ENCODE results near the gene TRMT11. TPM values are rescaled to one million over a fixed set of nuclear protein-coding genes. Genes with fewer than 3 reads are reported as not detected.

TRMT11 gene
- total RNA-seq, 1 donor from 2014 or later, result 19.7 TPM

DNA sequence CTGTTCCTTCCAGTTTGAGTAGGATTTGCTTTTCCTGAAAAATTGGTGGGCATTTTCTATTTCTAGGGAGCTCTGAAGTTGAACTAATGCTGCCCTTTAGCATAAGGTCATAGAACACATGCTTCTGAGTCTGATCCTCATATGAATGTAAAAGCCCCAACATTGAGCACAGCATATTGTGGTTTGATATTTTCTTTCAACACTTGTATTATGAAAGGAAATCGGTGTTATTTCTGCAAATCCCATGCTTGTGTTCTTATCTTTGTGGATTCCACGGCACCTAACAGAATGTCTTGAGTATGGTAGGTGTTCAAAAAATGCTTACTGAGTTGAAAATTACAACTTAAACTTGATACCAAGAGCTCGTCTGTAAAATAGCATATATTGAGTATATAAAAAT is 85.8 kb downstream of the TRMT11 start:
- TF ChIP-seq, protein P1, sequence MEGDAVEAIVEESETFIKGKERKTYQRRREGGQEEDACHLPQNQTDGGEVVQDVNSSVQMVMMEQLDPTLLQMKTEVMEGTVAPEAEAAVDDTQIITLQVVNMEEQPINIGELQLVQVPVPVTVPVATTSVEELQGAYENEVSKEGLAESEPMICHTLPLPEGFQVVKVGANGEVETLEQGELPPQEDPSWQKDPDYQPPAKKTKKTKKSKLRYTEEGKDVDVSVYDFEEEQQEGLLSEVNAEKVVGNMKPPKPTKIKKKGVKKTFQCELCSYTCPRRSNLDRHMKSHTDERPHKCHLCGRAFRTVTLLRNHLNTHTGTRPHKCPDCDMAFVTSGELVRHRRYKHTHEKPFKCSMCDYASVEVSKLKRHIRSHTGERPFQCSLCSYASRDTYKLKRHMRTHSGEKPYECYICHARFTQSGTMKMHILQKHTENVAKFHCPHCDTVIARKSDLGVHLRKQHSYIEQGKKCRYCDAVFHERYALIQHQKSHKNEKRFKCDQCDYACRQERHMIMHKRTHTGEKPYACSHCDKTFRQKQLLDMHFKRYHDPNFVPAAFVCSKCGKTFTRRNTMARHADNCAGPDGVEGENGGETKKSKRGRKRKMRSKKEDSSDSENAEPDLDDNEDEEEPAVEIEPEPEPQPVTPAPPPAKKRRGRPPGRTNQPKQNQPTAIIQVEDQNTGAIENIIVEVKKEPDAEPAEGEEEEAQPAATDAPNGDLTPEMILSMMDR (conservative IDR thresholded peaks at IDR 0.05; ENCODE audit: low read depth, low read length), result no peak
- no peak overlapping the region for H3K4me3 ChIP-seq (ENCODE audit: low read depth, low read length)

DNA sequence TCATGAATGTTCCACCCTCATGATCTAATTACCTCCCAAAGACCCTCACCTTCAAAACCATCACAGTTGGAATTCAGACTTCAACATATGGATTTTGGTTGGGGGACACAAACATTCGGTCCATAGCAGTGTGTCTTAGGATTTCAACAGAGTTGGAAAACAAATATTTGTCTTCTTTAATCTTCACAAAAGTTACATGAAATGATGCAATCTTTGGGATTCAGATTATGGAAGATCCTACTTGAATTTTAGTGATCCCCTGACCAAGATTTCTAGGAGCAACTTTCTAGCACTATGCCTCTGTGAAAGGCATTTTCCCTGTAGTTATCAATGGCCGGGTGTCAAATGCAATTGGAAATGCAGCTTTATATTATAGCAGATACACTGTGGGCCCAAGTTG is 86.5 kb downstream of the TRMT11 start:
- no peak overlapping the region for H3K4me3 ChIP-seq (ENCODE audit: low read depth, low read length)
- DNase-seq (ENCODE audit: low read depth), result no peak
- TF ChIP-seq, protein P1 (conservative IDR thresholded peaks at IDR 0.05; ENCODE audit: low read depth, low read length), result no peak

More for the DNA sequence above, 85.8 kb downstream of the TRMT11 start:
- DNase-seq (ENCODE audit: low read depth), result no peak

DNA sequence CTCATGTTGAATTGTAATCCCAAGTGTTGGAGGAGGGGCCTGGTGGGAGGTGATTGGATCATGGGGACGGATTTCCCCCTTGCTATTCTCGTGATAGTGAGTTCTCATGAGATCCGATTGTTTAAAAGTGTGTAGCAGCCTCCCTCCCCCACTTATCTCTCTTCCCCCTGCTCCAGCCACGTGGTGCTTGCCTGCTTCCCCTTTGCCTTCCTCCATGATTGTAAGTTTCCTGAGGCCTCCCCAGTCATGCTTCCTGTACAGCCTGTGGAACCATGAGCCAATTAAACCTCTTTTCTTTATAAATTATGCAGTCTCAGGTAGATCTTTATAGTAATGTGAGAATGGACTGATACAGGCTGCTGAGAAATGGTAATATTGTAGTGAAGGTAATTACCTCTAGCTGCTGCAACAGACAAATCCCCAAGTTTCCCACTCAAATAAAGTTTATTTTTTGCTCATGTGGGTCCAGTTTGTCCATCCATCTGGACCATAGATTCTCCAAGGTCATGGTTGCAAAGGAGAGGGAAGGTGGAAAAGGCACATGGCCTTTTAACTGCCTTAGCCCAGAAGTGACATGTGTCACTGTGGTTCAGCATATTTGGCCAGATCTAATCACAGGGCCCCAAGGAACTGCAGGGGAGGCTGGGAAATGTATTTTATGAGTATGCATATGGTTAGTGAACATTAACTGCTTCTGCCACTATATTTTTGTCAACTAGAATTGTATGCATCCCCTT is 89.2 kb downstream of the TRMT11 start:
- TF ChIP-seq, protein P1 (conservative IDR thresholded peaks at IDR 0.05; ENCODE audit: low read depth, low read length), result no peak
- no peak for DNase-seq (ENCODE audit: low read depth)
- no peak overlapping the region for H3K4me3 ChIP-seq (ENCODE audit: low read depth, low read length)

DNA sequence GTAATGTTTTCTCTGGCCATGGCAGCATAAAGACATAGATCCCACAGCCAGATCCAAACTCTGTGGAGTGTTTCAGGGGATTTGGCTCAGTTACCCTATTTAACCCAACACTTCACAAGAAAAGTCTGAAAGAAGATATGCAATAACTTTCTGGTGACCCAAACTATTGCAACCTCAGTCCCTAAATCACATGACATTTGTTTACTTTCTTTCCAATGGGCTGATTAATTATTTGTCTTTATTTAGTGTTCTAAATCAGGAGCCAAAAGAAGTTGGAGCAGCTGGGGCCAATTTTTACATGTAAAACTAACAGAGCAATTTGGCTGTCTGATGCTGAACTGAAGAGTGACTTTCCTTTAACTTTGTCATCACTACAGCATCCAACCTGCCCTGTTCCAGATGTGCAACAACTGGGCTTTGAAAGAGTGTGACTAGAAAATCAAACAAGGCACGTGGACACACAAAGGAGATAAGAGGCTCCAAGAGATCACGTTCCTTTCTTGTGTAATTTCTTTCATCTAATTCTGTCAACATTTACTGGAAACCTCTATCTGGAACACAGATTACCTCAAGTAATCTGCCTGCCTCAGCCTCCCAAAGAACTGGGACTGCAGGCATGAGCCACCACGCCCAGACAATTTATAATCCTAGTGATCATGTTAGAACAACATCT is 90.8 kb downstream of the TRMT11 start:
- DNase-seq (ENCODE audit: low read depth), result no peak
- H3K4me3 ChIP-seq (ENCODE audit: low read depth, low read length), result no peak overlapping the region

DNA sequence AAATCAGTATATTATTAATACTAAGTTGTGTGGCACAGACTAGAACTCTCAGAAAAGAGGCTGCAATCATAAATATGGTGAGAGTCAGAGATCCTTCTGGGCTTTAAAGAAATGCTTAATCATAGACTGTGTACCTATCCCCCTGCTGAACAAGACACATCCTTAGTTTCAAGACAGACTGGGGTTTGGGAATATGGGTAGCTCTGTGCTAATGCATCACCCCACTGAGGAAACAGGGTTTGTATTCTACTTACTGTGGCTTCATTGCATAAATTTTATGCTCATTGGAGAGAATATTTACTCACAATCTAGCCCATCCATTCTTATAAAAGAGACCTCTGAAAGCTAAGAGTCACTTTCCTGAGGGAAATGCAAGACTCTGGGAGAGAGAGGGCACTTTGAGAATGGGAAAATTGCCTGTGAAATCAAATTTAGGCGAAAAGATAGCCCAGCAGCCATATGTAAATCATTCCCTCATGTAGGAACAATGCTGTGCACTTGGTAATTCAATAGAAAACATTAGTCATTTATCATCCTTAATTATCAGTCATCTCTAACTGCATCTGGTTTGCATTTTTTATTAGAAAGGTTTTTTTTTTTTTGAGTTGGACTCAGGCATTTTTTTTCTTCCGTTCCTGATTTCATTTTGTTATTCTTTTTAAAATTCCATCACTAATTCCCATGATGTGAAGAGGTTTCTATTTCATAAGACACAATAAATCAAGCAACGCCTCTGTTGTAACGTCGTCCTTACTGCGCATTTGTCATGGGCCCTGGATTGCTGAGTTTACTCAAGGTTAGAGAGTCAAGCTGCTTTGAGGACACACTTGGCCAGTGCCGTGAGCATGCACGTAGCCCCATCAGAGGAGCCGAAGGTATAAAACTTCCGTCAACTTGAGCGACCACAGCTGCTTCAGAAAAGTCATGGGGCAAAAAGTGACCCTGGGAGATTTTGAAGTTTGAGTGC is 91.8 kb downstream of the TRMT11 start:
- TF ChIP-seq, protein P1 (conservative IDR thresholded peaks at IDR 0.05; ENCODE audit: low read depth, low read length), result no peak
- H3K4me3 ChIP-seq (ENCODE audit: low read depth, low read length), result no peak overlapping the region
- DNase-seq (ENCODE audit: low read depth), result no peak

More for the DNA sequence above, 90.8 kb downstream of the TRMT11 start:
- TF ChIP-seq, protein P1 (conservative IDR thresholded peaks at IDR 0.05; ENCODE audit: low read depth, low read length), result no peak

DNA sequence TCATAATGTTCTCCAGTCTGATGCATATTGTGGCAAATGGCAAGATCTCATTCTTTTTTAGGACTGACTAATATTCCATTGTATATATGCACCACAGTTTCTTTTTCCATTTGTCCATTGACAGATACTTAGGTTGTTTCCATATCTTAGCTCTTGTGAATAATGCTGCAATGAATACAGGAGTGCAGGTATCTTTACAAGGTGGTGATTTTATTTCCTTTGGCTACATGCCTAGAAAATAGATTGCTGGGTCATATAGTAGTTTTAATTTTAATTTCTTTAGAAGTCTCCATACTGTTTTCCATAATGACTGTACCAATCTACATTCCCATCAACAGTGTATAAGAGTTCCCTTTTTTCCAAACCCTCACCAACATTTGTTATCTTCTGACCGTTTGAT is 97.5 kb downstream of the TRMT11 start:
- H3K4me3 ChIP-seq (ENCODE audit: low read depth, low read length), result no peak overlapping the region
- TF ChIP-seq, protein P1 (conservative IDR thresholded peaks at IDR 0.05; ENCODE audit: low read depth, low read length), result no peak
- DNase-seq (ENCODE audit: low read depth), result no peak

All from epithelial cell of proximal tubule (primary cell).